RWPE2 (cell line): ENCODE data around the gene FUT2.

Source experiments
- ATAC-seq: fragments of 200-7000 bp; cut with Tn5 transposase; 3 replicates; pipeline ENCODE4 v1.9.1; 2021; ENCODE audit warnings: low read depth
- DNase-seq: peaks from one replicate; pipeline ENCODE4 v3.0.0-alpha.2; 2020; ENCODE audit warnings: low spot score
- H3K27ac ChIP-seq: fragments of 450-650 bp; 2 replicates; pipeline ENCODE4 v1.5.1; 2017; ENCODE audit warnings: mild to moderate bottlenecking; ENCODE audit not compliant: poor library complexity, severe bottlenecking
- H3K27me3 ChIP-seq: fragments of 250-450 bp; sonication (Bioruptor Pico); 2 replicates; pipeline ENCODE4 v1.5.1; 2021; ENCODE audit warnings: mild to moderate bottlenecking, moderate library complexity; ENCODE audit not compliant: insufficient read depth, poor library complexity, severe bottlenecking
- H3K36me3 ChIP-seq: fragments of 250-450 bp; sonication (Bioruptor Pico); 2 replicates; pipeline ENCODE4 v1.5.1; 2020; ENCODE audit warnings: low read depth, mild to moderate bottlenecking, moderate library complexity
- H3K4me1 ChIP-seq: fragments of 250-450 bp; sonication (Bioruptor Pico); 2 replicates; pipeline ENCODE4 v1.5.1; 2021; ENCODE audit warnings: mild to moderate bottlenecking, moderate library complexity; ENCODE audit not compliant: insufficient read depth, poor library complexity, severe bottlenecking
- H3K4me3 ChIP-seq: fragments of 250-450 bp; sonication (Bioruptor Pico); 2 replicates; pipeline ENCODE4 v1.5.1; 2021; ENCODE audit warnings: mild to moderate bottlenecking, moderate library complexity; ENCODE audit not compliant: severe bottlenecking
- H3K9me3 ChIP-seq: fragments of 250-450 bp; sonication (Bioruptor Pico); 2 replicates; pipeline ENCODE4 v1.5.1; 2021; ENCODE audit warnings: mild to moderate bottlenecking, moderate library complexity; ENCODE audit not compliant: severe bottlenecking
- TF ChIP-seq, protein P1 (sequence below): fragments of 450-650 bp; IDR thresholded peaks from one replicate; pipeline ENCODE4 v1.5.1; 2017; ENCODE audit warnings: mild to moderate bottlenecking, moderate library complexity; ENCODE audit not compliant: poor library complexity, severe bottlenecking

Gene FUT2

DNA sequence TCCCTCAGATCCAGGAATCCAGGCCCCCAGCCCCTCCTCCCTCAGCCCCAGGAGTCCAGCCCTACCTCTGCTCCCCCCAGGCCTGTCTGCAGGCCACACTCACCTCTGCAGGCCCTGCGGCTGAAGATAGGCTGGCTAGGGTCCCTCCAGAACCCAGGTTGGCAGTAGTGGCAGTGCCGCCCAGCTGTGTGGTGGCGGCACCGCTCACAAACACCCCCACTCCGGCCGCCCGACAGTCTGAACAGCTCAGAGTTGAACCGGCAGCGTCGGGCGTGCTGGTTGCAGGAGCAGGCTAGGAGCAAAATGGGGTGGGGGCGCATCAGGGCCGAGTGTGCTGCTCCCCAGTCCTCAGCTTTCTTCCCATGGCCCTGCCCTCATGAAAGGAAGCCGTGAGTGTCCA is 31.3 kb upstream of the FUT2 start:
- ATAC-seq: no peak
- Histone ChIP-seq H3K4me1 (peaks cover 3% of the 10 kb centered on the region), H3K9me3 (no peaks in the 10 kb centered on the region), H3K36me3 (no peaks in the 10 kb centered on the region), H3K27ac (no peak overlapping the region), H3K27me3 (no peaks in the 10 kb centered on the region), H3K4me3 (no peak overlapping the region)
- DNase-seq: no peak
- TF ChIP-seq, protein P1, sequence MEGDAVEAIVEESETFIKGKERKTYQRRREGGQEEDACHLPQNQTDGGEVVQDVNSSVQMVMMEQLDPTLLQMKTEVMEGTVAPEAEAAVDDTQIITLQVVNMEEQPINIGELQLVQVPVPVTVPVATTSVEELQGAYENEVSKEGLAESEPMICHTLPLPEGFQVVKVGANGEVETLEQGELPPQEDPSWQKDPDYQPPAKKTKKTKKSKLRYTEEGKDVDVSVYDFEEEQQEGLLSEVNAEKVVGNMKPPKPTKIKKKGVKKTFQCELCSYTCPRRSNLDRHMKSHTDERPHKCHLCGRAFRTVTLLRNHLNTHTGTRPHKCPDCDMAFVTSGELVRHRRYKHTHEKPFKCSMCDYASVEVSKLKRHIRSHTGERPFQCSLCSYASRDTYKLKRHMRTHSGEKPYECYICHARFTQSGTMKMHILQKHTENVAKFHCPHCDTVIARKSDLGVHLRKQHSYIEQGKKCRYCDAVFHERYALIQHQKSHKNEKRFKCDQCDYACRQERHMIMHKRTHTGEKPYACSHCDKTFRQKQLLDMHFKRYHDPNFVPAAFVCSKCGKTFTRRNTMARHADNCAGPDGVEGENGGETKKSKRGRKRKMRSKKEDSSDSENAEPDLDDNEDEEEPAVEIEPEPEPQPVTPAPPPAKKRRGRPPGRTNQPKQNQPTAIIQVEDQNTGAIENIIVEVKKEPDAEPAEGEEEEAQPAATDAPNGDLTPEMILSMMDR: no peak

DNA sequence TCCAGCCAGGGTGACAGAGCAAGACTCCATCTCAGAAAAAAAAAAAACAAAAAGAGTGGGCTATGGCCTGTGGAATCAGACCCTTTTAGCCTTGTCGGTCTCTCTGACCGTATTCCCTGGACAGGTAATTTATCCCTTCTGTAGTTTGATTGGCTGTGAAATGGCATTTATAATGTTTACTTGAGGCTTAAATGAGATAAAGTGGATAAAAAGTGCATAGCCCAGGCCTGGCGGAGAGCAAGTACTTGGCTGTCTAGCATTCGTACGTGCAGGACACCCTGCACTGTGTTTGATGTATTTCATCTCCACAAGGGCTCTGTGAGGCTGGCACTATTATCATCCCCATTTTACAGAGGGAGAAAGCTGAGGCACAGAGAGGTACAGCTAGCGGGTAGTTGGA is 30.0 kb upstream of the FUT2 start:
- H3K9me3 ChIP-seq: no peaks in the 10 kb centered on the region
- ATAC-seq (no peak), DNase-seq (no peak)
- H3K4me3 ChIP-seq: no peak overlapping the region
- H3K27me3 ChIP-seq: no peaks in the 10 kb centered on the region
- TF ChIP-seq, protein P1: no peak
- no peaks in the 10 kb centered on the region for H3K36me3 ChIP-seq
- no peak overlapping the region for H3K27ac ChIP-seq
- peaks cover 3% of the 10 kb centered on the region for H3K4me1 ChIP-seq

DNA sequence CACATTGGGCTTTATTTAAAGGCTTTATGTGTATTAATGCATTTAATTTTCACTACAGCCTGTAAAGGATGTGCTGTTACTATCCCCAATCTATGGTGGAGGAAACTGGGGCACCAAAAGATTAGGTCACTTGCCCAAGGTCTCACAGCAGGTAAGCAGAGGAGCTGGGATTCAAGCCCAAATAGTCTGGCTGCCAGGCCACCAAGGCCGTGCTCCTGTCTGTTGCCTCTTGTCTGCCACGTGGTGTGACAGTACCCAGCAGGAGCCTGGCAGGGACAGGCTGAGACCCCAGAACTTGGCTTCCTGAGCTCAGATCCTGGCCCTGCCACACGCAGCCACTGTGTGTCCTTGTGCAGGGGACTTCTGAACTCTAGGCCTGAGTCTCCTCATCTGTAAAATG is 27.4 kb upstream of the FUT2 start:
- Histone ChIP-seq H3K27ac (no peak overlapping the region), H3K4me3 (no peak overlapping the region), H3K36me3 (no peaks in the 10 kb centered on the region), H3K4me1 (no peaks in the 10 kb centered on the region), H3K9me3 (no peaks in the 10 kb centered on the region), H3K27me3 (no peaks in the 10 kb centered on the region)
- no peak for ATAC-seq
- no peak for DNase-seq
- TF ChIP-seq, protein P1: no peak

DNA sequence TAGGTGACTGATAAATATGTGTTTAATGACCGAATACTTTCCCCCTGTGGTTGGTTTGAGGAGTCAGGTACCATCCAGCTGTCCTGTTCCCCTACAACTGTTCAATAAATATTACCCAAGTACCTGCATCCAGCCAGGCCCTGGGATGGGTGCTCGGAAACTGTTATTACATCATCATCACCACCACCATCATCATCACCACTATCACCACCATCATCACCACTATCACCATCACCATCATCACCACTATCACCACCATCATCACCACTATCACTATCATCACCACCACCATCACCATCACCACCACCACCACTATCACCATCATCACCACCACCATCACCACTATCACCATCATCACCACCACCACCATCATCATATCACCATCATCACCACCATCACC is 27.0 kb upstream of the FUT2 start:
- TF ChIP-seq, protein P1: no peak

DNA sequence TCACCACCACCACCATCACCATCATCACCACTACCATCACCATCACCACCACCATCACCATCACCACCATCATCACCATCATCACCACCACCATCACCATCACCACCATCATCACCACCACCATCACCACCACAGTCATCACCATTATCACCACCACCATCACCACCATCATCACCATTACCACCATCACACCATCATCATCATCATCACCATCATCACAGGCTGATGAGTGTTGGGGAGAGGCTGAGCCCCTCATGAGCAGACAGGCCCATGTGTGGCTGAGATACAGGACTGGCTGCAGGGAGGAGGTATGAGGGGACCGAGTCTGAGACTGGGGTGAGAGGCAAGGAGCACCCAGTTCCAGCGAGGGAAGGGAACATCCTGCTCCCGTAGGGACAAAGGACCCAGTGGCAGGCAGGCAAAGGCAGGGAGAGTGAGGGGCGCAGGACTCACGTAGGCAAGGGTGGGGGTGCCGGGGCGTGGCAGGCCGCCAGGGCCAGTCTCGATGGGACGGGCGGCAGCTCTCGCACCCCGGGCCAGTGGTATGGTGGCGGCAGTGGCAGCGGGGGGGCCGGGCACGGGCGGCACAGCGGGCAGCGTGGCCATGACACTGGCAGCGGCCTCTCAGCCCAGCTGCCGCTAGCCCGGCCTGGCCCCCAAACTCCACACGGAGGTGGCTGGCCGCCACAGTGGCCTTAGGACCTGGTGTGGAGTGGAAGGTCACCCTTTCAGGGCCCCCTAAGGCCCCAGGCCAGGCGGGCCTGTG is 25.7 kb upstream of the FUT2 start:
- Histone ChIP-seq H3K9me3 (no peaks in the 10 kb centered on the region), H3K27ac (no peak overlapping the region), H3K36me3 (no peaks in the 10 kb centered on the region), H3K4me1 (no peaks in the 10 kb centered on the region), H3K4me3 (no peak overlapping the region), H3K27me3 (no peaks in the 10 kb centered on the region)
- TF ChIP-seq, protein P1: no peak
- ATAC-seq (no peak), DNase-seq (no peak)

More for the DNA sequence above, 27.0 kb upstream of the FUT2 start:
- H3K27me3 ChIP-seq: no peaks in the 10 kb centered on the region
- H3K4me1 ChIP-seq: no peaks in the 10 kb centered on the region
- DNase-seq: no peak
- no peak for ATAC-seq
- H3K27ac ChIP-seq: no peak overlapping the region
- H3K9me3 ChIP-seq: no peaks in the 10 kb centered on the region
- H3K4me3 ChIP-seq: no peak overlapping the region
- H3K36me3 ChIP-seq: no peaks in the 10 kb centered on the region
